ENCODE measurements around the gene SESN1. TPM values are rescaled to one million over a fixed set of nuclear protein-coding genes. Genes with fewer than 3 reads are reported as not detected.

SESN1 gene
- total RNA-seq, 4 donors from 2014 or later = 79.8 to 112 (median 90.8) TPM

DNA sequence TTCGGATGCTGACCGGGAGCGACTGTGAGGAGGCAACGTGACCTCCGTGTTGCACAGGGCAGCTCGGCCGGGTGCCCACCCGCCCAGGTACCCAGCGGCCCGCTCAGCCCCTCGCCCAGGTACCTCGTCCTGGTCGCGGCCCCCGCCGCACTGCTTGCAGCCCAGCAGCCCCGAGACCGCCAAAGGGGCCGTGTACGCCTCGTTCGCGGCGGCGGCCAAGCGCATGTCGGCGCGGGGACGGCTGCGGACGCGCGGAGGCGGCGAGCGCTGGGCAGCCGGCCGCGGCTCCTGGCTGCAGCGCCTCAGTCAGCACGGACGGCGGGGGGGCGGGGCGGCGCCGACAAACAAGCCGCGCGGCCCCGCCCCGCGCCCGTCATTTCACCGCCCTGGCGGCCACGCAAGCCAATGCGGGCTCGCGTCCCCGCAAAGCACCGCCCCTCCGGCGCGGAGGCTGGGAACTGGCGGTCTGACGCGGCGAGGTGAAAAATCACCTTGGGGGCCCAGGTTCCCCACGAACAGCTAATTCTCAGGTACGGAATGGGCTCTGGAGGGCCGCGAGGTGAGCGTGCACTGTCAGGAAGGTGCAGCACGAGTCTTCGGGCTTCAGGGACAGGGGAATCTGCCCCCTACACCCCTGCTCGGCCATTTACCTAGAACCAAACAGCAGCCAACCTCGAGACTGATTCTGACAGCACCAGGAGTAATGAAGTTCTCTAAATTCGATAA is 85.2 kb downstream of the SESN1 start:
- H3K9me3 ChIP-seq = no peaks in the 10 kb centered on the region
- 0 to 1% methylated on average over 11 to 66 of the region's 80 CpGs for WGBS, 2 donors
- peak overlapping the region; percentile 84 to 98 (median 92) for H3K27ac ChIP-seq
- peak; percentile 94 to 95 for DNase-seq (ENCODE audit: low spot score in 2 of 2)
- H3K4me1 ChIP-seq = peaks cover 0 to 42% (median 17%) of the 10 kb centered on the region in 4 donors
- H3K36me3 ChIP-seq = no peaks in the 10 kb centered on the region
- H3K27me3 ChIP-seq = no peaks in the 10 kb centered on the region
- peak overlapping the region; percentile 63 to 97 (median 95) for H3K4me3 ChIP-seq
- TF ChIP-seq, protein P1, sequence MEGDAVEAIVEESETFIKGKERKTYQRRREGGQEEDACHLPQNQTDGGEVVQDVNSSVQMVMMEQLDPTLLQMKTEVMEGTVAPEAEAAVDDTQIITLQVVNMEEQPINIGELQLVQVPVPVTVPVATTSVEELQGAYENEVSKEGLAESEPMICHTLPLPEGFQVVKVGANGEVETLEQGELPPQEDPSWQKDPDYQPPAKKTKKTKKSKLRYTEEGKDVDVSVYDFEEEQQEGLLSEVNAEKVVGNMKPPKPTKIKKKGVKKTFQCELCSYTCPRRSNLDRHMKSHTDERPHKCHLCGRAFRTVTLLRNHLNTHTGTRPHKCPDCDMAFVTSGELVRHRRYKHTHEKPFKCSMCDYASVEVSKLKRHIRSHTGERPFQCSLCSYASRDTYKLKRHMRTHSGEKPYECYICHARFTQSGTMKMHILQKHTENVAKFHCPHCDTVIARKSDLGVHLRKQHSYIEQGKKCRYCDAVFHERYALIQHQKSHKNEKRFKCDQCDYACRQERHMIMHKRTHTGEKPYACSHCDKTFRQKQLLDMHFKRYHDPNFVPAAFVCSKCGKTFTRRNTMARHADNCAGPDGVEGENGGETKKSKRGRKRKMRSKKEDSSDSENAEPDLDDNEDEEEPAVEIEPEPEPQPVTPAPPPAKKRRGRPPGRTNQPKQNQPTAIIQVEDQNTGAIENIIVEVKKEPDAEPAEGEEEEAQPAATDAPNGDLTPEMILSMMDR (IDR thresholded peaks at IDR 0.05) = peak; percentile 23 to 96 (median 48)
- TF ChIP-seq POLR2A (IDR thresholded peaks at IDR 0.05) = peak; percentile 97 to 98
- peak; percentile 42 to 96 for TF ChIP-seq EP300 (IDR thresholded peaks at IDR 0.05)

- no peaks in the 10 kb centered on the region for H3K36me3 ChIP-seq
- H3K9me3 ChIP-seq = no peaks in the 10 kb centered on the region
- H3K4me3 ChIP-seq = peak overlapping the region; percentile 63 to 97 (median 95)
- TF ChIP-seq POLR2A (IDR thresholded peaks at IDR 0.05) = no peak
- peak in 1 of 2 donors; percentile 66 for TF ChIP-seq EP300 (IDR thresholded peaks at IDR 0.05)
- H3K4me1 ChIP-seq = peaks cover 0 to 42% (median 19%) of the 10 kb centered on the region in 4 donors
- no peaks in the 10 kb centered on the region for H3K27me3 ChIP-seq
- WGBS, 2 donors = 6 to 9% methylated on average over 15 to 24 of the region's 24 CpGs
- DNase-seq (ENCODE audit: low spot score in 2 of 2) = peak; percentile 24 to 41
- peak overlapping the region; percentile 84 to 98 (median 92) for H3K27ac ChIP-seq
Measured at GRCh38 chr6:109008537-109009235, 86.0 kb downstream of the SESN1 start.

DNA sequence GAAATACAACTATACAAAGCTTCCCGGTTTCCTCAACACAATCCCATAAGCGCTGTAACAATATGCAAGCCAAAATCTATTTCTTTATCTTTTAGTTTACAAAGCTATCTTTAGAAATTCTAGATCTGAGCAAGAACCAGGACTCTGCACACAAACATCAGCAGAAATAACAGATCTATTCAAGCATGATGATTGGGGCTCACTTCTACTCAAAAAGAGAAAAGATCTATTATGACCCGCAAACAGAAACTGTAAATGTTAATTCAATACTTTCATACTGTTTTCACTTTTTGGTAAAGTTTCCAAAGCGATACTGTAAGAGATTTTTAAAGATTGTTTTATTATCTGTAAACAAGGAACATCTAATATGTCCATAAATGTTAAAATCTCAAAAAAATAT is 86.6 kb downstream of the SESN1 start:
- 43 to 45% methylated on average over 4 of the region's 4 CpGs for WGBS, 2 donors
- Histone ChIP-seq H3K4me1 (peaks cover 0 to 42% (median 19%) of the 10 kb centered on the region in 4 donors), H3K27ac (peak overlapping the region; percentile 84 to 98 (median 92)), H3K27me3 (no peaks in the 10 kb centered on the region), H3K9me3 (no peaks in the 10 kb centered on the region), H3K4me3 (peak overlapping the region; percentile 63 to 97 (median 95)), H3K36me3 (no peaks in the 10 kb centered on the region)
- TF ChIP-seq POLR2A (IDR thresholded peaks at IDR 0.05) = no peak
- no peak for TF ChIP-seq EP300 (IDR thresholded peaks at IDR 0.05)
- TF ChIP-seq, protein P1 (IDR thresholded peaks at IDR 0.05) = no peak
- DNase-seq (ENCODE audit: low spot score in 2 of 2) = no peak

DNA sequence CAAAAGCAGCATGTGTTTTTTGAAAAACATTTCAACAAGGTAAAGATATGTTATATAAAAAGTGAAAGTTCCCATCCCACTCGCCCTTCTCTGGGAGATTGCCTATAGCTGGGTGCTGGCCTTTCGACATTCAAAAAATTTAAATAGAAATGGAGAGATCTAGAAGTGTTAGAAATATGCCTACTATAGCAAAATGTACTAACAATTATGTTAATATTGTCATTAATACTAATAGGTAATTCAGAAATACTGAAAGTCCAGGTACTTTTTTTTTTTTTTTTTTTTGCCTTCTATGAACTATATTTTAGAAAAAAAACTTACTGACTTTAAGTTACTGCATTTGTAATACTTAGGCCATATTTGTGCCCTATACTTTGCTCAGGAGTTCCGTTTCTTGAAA is 87.1 kb downstream of the SESN1 start:
- no peaks in the 10 kb centered on the region for H3K9me3 ChIP-seq
- 81 to 88% methylated on average over 3 of the region's 3 CpGs for WGBS, 2 donors
- peak overlapping the region in 3 of 4 donors; percentile 87 to 98 (median 96) for H3K27ac ChIP-seq
- H3K27me3 ChIP-seq = no peaks in the 10 kb centered on the region
- DNase-seq (ENCODE audit: low spot score in 2 of 2) = no peak
- peaks cover 0 to 47% (median 19%) of the 10 kb centered on the region in 4 donors for H3K4me1 ChIP-seq
- H3K4me3 ChIP-seq = peak overlapping the region; percentile 63 to 97 (median 95)
- TF ChIP-seq, protein P1 (IDR thresholded peaks at IDR 0.05) = no peak
- TF ChIP-seq POLR2A (IDR thresholded peaks at IDR 0.05) (no peak), EP300 (IDR thresholded peaks at IDR 0.05) (no peak)
- H3K36me3 ChIP-seq = no peaks in the 10 kb centered on the region

GRCh38 chr6:109006818-109007217 is 87.8 kb downstream of the SESN1 start:
- 59 to 62% methylated on average over 1 of the region's 1 CpG for WGBS, 2 donors
- no peaks in the 10 kb centered on the region for H3K27me3 ChIP-seq
- no peaks in the 10 kb centered on the region for H3K36me3 ChIP-seq
- H3K4me1 ChIP-seq = peaks cover 0 to 54% (median 17%) of the 10 kb centered on the region in 4 donors
- peak overlapping the region in 3 of 4 donors; percentile 87 to 98 (median 96) for H3K27ac ChIP-seq
- H3K4me3 ChIP-seq = peak overlapping the region in 3 of 4 donors; percentile 2 to 97 (median 93)
- no peak for DNase-seq (ENCODE audit: low spot score in 2 of 2)
- no peaks in the 10 kb centered on the region for H3K9me3 ChIP-seq
- TF ChIP-seq POLR2A (IDR thresholded peaks at IDR 0.05) (no peak), EP300 (IDR thresholded peaks at IDR 0.05) (no peak)
- TF ChIP-seq, protein P1 (IDR thresholded peaks at IDR 0.05) = no peak

All from tibial nerve (tissue), 4 donors.